Keratinocyte (primary cell): Measurements from ENCODE around the gene OR4K5. TPM values are rescaled to one million over a fixed set of nuclear protein-coding genes. Genes with fewer than 3 reads are reported as not detected.

Experiments
- DNase-seq: peaks from one replicate; pipeline ENCODE4 v3.0.0-alpha.2; 2011; ENCODE audit warnings: low read depth, missing footprints, low spot score
- FAIRE-seq: peaks from 2 replicates; lab custom pipeline; 2011; peaks lifted over from hg19 to GRCh38; lab: Jason Lieb, UNC
- H2AFZ ChIP-seq: 2 replicates; pipeline ENCODE4 v1.6.0; 2012; ENCODE audit warnings: low read length, control low read depth, inconsistent platforms; ENCODE audit not compliant: control insufficient read depth
- H3K27ac ChIP-seq: 2 replicates; pipeline ENCODE4 v1.5.1; 2011; ENCODE audit warnings: low read length; ENCODE audit not compliant: control insufficient read depth, insufficient read depth
- H3K27me3 ChIP-seq: 3 replicates; pipeline ENCODE4 v1.6.0; 2011; ENCODE audit warnings: low read length; ENCODE audit not compliant: control insufficient read depth, insufficient read depth; ENCODE audit errors: extremely low read depth
- H3K36me3 ChIP-seq, 2 experiments: 2 replicates in 1 of 2; 3 replicates in 1 of 2; pipeline ENCODE4 v1.5.1; 2011; ENCODE audit warnings: low read length in 2 of 2, mild to moderate bottlenecking in 1 of 2; ENCODE audit not compliant: control insufficient read depth in 2 of 2, insufficient read depth in 2 of 2; ENCODE audit errors: extremely low read depth in 1 of 2
- H3K4me1 ChIP-seq: 3 replicates; pipeline ENCODE4 v1.5.1; 2011; ENCODE audit warnings: low read length; ENCODE audit not compliant: control insufficient read depth, insufficient read depth; ENCODE audit errors: extremely low read depth
- H3K4me2 ChIP-seq: 3 replicates; pipeline ENCODE4 v1.6.0; 2011; ENCODE audit warnings: low read depth, low read length; ENCODE audit not compliant: control insufficient read depth, insufficient read depth; ENCODE audit errors: extremely low read depth
- H3K4me3 ChIP-seq, 3 experiments: fragments of 200-600 bp in 1 of 3; sonication (generic) in 1 of 3; 2 replicates in 2 of 3; 3 replicates in 1 of 3; pipeline ENCODE4 v1.5.1; 2011 to 2016; ENCODE audit warnings: low read length in 3 of 3, mild to moderate bottlenecking in 3 of 3, control low read depth in 2 of 3, inconsistent platforms in 1 of 3, low read depth in 1 of 3, mixed read lengths in 1 of 3, mixed run types in 1 of 3, moderate library complexity in 1 of 3; ENCODE audit not compliant: control insufficient read depth in 2 of 3, insufficient read depth in 2 of 3; ENCODE audit errors: extremely low read depth in 1 of 3
- H3K79me2 ChIP-seq: 2 replicates; pipeline ENCODE4 v1.6.0; 2012; ENCODE audit warnings: low read length; ENCODE audit not compliant: control insufficient read depth, insufficient read depth
- H3K9ac ChIP-seq: 3 replicates; pipeline ENCODE4 v1.6.0; 2011; ENCODE audit warnings: low read length; ENCODE audit not compliant: control insufficient read depth, insufficient read depth; ENCODE audit errors: extremely low read depth
- H3K9me1 ChIP-seq: 3 replicates; pipeline ENCODE4 v1.6.0; 2011; ENCODE audit warnings: low read length; ENCODE audit not compliant: control insufficient read depth, insufficient read depth; ENCODE audit errors: extremely low read depth
- H3K9me3 ChIP-seq: 2 replicates; pipeline ENCODE4 v1.5.1; 2012; ENCODE audit warnings: low read depth, low read length; ENCODE audit not compliant: control insufficient read depth
- H4K20me1 ChIP-seq: 3 replicates; pipeline ENCODE4 v1.6.0; 2011; ENCODE audit warnings: low read length; ENCODE audit not compliant: control insufficient read depth, insufficient read depth; ENCODE audit errors: extremely low read depth
- CTCF ChIP-seq, 3 experiments: IDR thresholded peaks in 1 of 3; conservative IDR thresholded peaks in 1 of 3; optimal IDR thresholded peaks in 1 of 3; 2 replicates in 2 of 3; 3 replicates in 1 of 3; pipeline versions ENCODE3 to v1.5.1; 2011; ENCODE audit warnings: low read length in 3 of 3, mild to moderate bottlenecking in 3 of 3, moderate library complexity in 2 of 3, control low read depth in 1 of 3, inconsistent platforms in 1 of 3; ENCODE audit not compliant: insufficient read depth in 2 of 3; ENCODE audit errors: extremely low read depth in 1 of 3
- EZH2 ChIP-seq: IDR thresholded peaks from one replicate; pipeline ENCODE4 v1.6.1; 2012; ENCODE audit warnings: inconsistent platforms, mild to moderate bottlenecking, low read length, moderate library complexity
- dilution Hi-C: fragments of 300-500 bp; cut with MboI; formaldehyde crosslinking; loops from one replicate; pipeline ENCODE4 v1.7.0; 2020; ENCODE audit warnings: low sequenced_read_pairs; ENCODE audit not compliant: extremely low pct_ligation_motif_present
- polyA plus RNA-seq, 5 experiments: library from polyadenylated mRNA; depleted of rRNA in 3 of 5; stranded (reverse) in 3 of 5; stranded (forward) in 1 of 5; unstranded in 1 of 5; fragments of >200 nt; gene quantifications; 1 replicate in 1 of 5; 2 replicates in 3 of 5; 3 replicates in 1 of 5; pipeline versions ENCODE4 v1.2.1 to v1.2.3, GENCODE V29; 2011 to 2012; ENCODE audit warnings: missing spikeins in 2 of 5, low read depth in 1 of 5, low replicate concordance in 1 of 5

OR4K5 gene
- polyA plus RNA-seq, 1 donor (not counting 4 experiments of a cell fraction or from before 2014, with no cell fraction given): not detected

GRCh38 chr14:19895282-19895681, 25.1 kb upstream of the OR4K5 start:
- FAIRE-seq (no peak), DNase-seq (no peak)
- no peak overlapping the region for H3K4me3 ChIP-seq
- H3K9ac ChIP-seq: no peak overlapping the region
- H3K4me1 ChIP-seq: no peaks in the 10 kb centered on the region
- H3K9me3 ChIP-seq: peaks cover 7% of the 10 kb centered on the region
- no peaks in the 10 kb centered on the region for H3K36me3 ChIP-seq
- no peak overlapping the region for H2AFZ ChIP-seq
- H3K27me3 ChIP-seq: no peaks in the 10 kb centered on the region
- no peaks in the 10 kb centered on the region for H4K20me1 ChIP-seq
- H3K4me2 ChIP-seq: no peak overlapping the region
- no peak for TF ChIP-seq CTCF (optimal IDR thresholded peaks at IDR 0.05 in 1 of 3, IDR thresholded peaks at IDR 0.05 in 1 of 3, conservative IDR thresholded peaks at IDR 0.05 in 1 of 3; ENCODE audit: extremely low read depth in 1 of 3, insufficient read depth in 2 of 3, low read length in 3 of 3)
- TF ChIP-seq EZH2: no peak
- H3K79me2 ChIP-seq: no peaks in the 10 kb centered on the region
- H3K9me1 ChIP-seq: no peaks in the 10 kb centered on the region
- H3K27ac ChIP-seq: no peak overlapping the region
- dilution Hi-C loops: no loop called here

- H3K9me1 ChIP-seq: no peaks in the 10 kb centered on the region
- no peaks in the 10 kb centered on the region for H3K4me1 ChIP-seq
- H4K20me1 ChIP-seq: no peaks in the 10 kb centered on the region
- H3K27me3 ChIP-seq: no peaks in the 10 kb centered on the region
- FAIRE-seq (no peak), DNase-seq (no peak)
- TF ChIP-seq CTCF (optimal IDR thresholded peaks at IDR 0.05 in 1 of 3, IDR thresholded peaks at IDR 0.05 in 1 of 3, conservative IDR thresholded peaks at IDR 0.05 in 1 of 3; ENCODE audit: extremely low read depth in 1 of 3, insufficient read depth in 2 of 3, low read length in 3 of 3): no peak
- no peak for TF ChIP-seq EZH2
- no peak overlapping the region for H3K27ac ChIP-seq
- dilution Hi-C loops: no loop called here
- H3K9ac ChIP-seq: no peak overlapping the region
- no peak overlapping the region for H2AFZ ChIP-seq
- no peaks in the 10 kb centered on the region for H3K79me2 ChIP-seq
- no peak overlapping the region for H3K4me3 ChIP-seq
- H3K36me3 ChIP-seq: no peaks in the 10 kb centered on the region
- H3K9me3 ChIP-seq: peaks cover 6% of the 10 kb centered on the region
- no peak overlapping the region for H3K4me2 ChIP-seq
Measured at GRCh38 chr14:19900999-19901398, 19.4 kb upstream of the OR4K5 start.
